Measurements from ENCODE around the gene IGSF5. TPM values are rescaled to one million over a fixed set of nuclear protein-coding genes. Genes with fewer than 3 reads are reported as not detected.

IGSF5 gene
- total and polyA plus RNA-seq, 3 donors from 2014 or later = 0.39 to 1.6 (median 0.62) TPM

DNA sequence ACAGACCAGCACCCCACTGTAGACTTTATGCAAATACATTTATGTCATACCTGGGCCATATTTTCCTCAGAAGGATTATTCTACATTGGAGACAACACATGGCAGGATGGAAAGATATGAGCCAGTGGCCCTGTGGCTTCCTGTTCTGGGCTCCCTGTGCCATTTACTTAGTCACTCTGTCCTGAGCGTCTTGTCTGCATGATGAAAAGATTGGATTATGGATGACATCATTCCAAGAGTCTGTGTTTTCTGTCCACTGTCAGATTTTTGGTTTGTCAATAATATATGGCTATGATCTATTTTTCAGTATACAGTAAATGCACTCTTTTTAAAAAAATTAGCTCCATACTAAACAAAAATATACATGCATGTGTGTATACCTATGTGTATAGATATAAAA lies 30.8 kb downstream of the IGSF5 start:
- DNase-seq = no peak
- no peaks in the 10 kb centered on the region for H3K4me1 ChIP-seq
- H3K36me3 ChIP-seq (ENCODE audit: low read depth, missing control alignments) = no peaks in the 10 kb centered on the region
- intact Hi-C loops (cut with DNase I; ENCODE audit: low total_unique reads) = no loop called here
- H3K27ac ChIP-seq = no peak overlapping the region
- TF ChIP-seq CTCF (IDR thresholded peaks at IDR 0.05) (no peak), POLR2A (IDR thresholded peaks at IDR 0.05) (no peak)
- no peak overlapping the region for H3K4me3 ChIP-seq
- 79 to 84% methylated on average over 1 of the region's 1 CpG for WGBS, 2 donors
- no peaks in the 10 kb centered on the region for H3K9me3 ChIP-seq
- H3K27me3 ChIP-seq = no peaks in the 10 kb centered on the region

GRCh38 chr21:39776589-39776988 lies 31.6 kb downstream of the IGSF5 start:
- Histone ChIP-seq H3K9me3 (no peaks in the 10 kb centered on the region), H3K27me3 (no peaks in the 10 kb centered on the region), H3K4me1 (no peaks in the 10 kb centered on the region), H3K4me3 (no peak overlapping the region), H3K36me3 (ENCODE audit: low read depth, missing control alignments) (no peaks in the 10 kb centered on the region), H3K27ac (no peak overlapping the region)
- WGBS, 2 donors = 39 to 67% methylated on average over 2 to 3 of the region's 3 CpGs
- no peak for DNase-seq
- TF ChIP-seq CTCF (IDR thresholded peaks at IDR 0.05) (no peak), POLR2A (IDR thresholded peaks at IDR 0.05) (no peak)
- intact Hi-C loops (cut with DNase I; ENCODE audit: low total_unique reads) = no loop called here

GRCh38 chr21:39781331-39781730 lies 36.3 kb downstream of the IGSF5 start:
- H3K36me3 ChIP-seq (ENCODE audit: low read depth, missing control alignments) = no peaks in the 10 kb centered on the region
- WGBS, 2 donors = 89% methylated on average over 3 of the region's 3 CpGs
- intact Hi-C loops (cut with DNase I; ENCODE audit: low total_unique reads) = no loop called here

DNA sequence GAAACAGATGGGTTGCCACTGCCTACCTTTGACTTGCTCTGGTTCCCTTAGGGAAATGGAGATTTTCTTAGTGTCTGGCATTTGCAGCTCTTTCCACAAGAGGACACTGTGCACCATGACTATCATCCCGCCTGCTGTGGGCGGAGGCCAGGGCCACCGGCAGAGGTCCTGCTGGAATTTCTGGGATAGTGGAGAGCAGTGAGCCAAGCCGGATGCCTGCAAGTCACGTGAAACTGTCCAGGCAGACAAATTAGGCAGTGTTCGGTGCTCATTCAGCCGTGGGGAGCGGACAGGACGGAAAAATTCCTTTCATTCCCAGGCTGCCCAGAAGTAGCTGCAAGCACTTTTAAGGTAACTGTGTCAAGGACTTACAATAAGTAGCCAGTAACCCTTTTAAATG lies 43.4 kb downstream of the IGSF5 start:
- H3K27ac ChIP-seq = no peak overlapping the region
- no peaks in the 10 kb centered on the region for H3K36me3 ChIP-seq (ENCODE audit: low read depth, missing control alignments)
- H3K4me3 ChIP-seq = peak overlapping the region in 1 of 2 donors; percentile 10
- peak; percentile 77 for DNase-seq
- H3K27me3 ChIP-seq = no peaks in the 10 kb centered on the region
- H3K4me1 ChIP-seq = peaks cover 8% of the 10 kb centered on the region
- peak; percentile 50 to 67 (median 60) for TF ChIP-seq CTCF (IDR thresholded peaks at IDR 0.05)
- TF ChIP-seq POLR2A (IDR thresholded peaks at IDR 0.05) = no peak
- intact Hi-C loops (cut with DNase I; ENCODE audit: low total_unique reads) = no loop called here
- no peaks in the 10 kb centered on the region for H3K9me3 ChIP-seq
- WGBS, 2 donors = 11 to 26% methylated on average over 8 to 9 of the region's 9 CpGs

More at GRCh38 chr21:39781331-39781730, 36.3 kb downstream of the IGSF5 start:
- Histone ChIP-seq H3K27ac (no peak overlapping the region), H3K9me3 (no peaks in the 10 kb centered on the region), H3K4me3 (no peak overlapping the region), H3K27me3 (no peaks in the 10 kb centered on the region), H3K4me1 (no peaks in the 10 kb centered on the region)
- DNase-seq = no peak
- TF ChIP-seq POLR2A (IDR thresholded peaks at IDR 0.05) (no peak), CTCF (IDR thresholded peaks at IDR 0.05) (no peak)

- no peaks in the 10 kb centered on the region for H3K9me3 ChIP-seq
- no peaks in the 10 kb centered on the region for H3K36me3 ChIP-seq (ENCODE audit: low read depth, missing control alignments)
- TF ChIP-seq CTCF (IDR thresholded peaks at IDR 0.05) (no peak), POLR2A (IDR thresholded peaks at IDR 0.05) (no peak)
- intact Hi-C loops (cut with DNase I; ENCODE audit: low total_unique reads) = no loop called here
- no peak overlapping the region for H3K27ac ChIP-seq
- no peaks in the 10 kb centered on the region for H3K27me3 ChIP-seq
- no peaks in the 10 kb centered on the region for H3K4me1 ChIP-seq
- WGBS, 2 donors = 92 to 94% methylated on average over 6 to 8 of the region's 8 CpGs
- DNase-seq = no peak
- H3K4me3 ChIP-seq = no peak overlapping the region
These were observed 51.5 kb downstream of the IGSF5 start for GRCh38 chr21:39796466-39796865.
